H9 (cell line): ENCODE results near the gene PTGFR. TPM values are rescaled to one million over a fixed set of nuclear protein-coding genes. Genes with fewer than 3 reads are reported as not detected.

Source experiments
- DNase-seq: peaks from one replicate; pipeline ENCODE4 v3.0.0-alpha.2; 2017
- H2AFZ ChIP-seq: one replicate; pipeline ENCODE4 v1.6.1; 2013; ENCODE audit warnings: mild to moderate bottlenecking, low read length, control low read depth, moderate library complexity
- H2AK5ac ChIP-seq: 2 replicates; pipeline ENCODE4 v1.6.1; 2013; ENCODE audit warnings: low read length, control low read depth, mixed read lengths; ENCODE audit not compliant: insufficient read length
- H2BK120ac ChIP-seq: one replicate; pipeline ENCODE4 v1.6.1; 2013; ENCODE audit warnings: low read depth, mild to moderate bottlenecking, low read length, control low read depth, inconsistent platforms; ENCODE audit not compliant: poor library complexity, severe bottlenecking
- H2BK12ac ChIP-seq: 2 replicates; pipeline ENCODE4 v1.6.1; 2013; ENCODE audit warnings: low read length, control low read depth, mixed read lengths, low read depth; ENCODE audit not compliant: insufficient read length
- H2BK15ac ChIP-seq: 2 replicates; pipeline ENCODE4 v1.6.1; 2013; ENCODE audit warnings: low read depth, low read length, control low read depth
- H2BK20ac ChIP-seq: one replicate; pipeline ENCODE4 v1.6.1; 2013; ENCODE audit warnings: low read depth, mild to moderate bottlenecking, low read length, control low read depth, inconsistent platforms; ENCODE audit not compliant: poor library complexity, severe bottlenecking
- H2BK5ac ChIP-seq: 2 replicates; pipeline ENCODE4 v1.6.1; 2013; ENCODE audit warnings: low read length, control low read depth, mixed read lengths; ENCODE audit not compliant: insufficient read length
- H3K14ac ChIP-seq: 2 replicates; pipeline ENCODE4 v1.6.1; 2013; ENCODE audit warnings: low read length, control low read depth; ENCODE audit not compliant: insufficient read depth
- H3K18ac ChIP-seq: 2 replicates; pipeline ENCODE4 v1.6.1; 2013; ENCODE audit warnings: low read depth, mild to moderate bottlenecking, mixed read lengths, low read length, control low read depth; ENCODE audit not compliant: insufficient read length
- H3K23ac ChIP-seq: 2 replicates; pipeline ENCODE4 v1.6.1; 2013; ENCODE audit warnings: low read length, control low read depth, mixed read lengths, low read depth; ENCODE audit not compliant: insufficient read length
- H3K23me2 ChIP-seq: 2 replicates; pipeline ENCODE4 v1.6.1; 2013; ENCODE audit warnings: low read depth, mild to moderate bottlenecking, mixed read lengths, low read length, control low read depth; ENCODE audit not compliant: insufficient read length, poor library complexity, severe bottlenecking
- H3K27ac ChIP-seq: 2 replicates; pipeline ENCODE4 v1.5.1; 2013; ENCODE audit warnings: low read length, control low read depth, mixed read lengths, low read depth; ENCODE audit not compliant: insufficient read length
- H3K27me3 ChIP-seq: 2 replicates; pipeline ENCODE4 v1.6.1; 2013; ENCODE audit warnings: low read length, control low read depth, inconsistent platforms; ENCODE audit not compliant: insufficient read depth
- H3K4ac ChIP-seq: 2 replicates; pipeline ENCODE4 v1.6.1; 2013; ENCODE audit warnings: low read depth, mild to moderate bottlenecking, control low read depth, inconsistent platforms, low read length, moderate library complexity
- H3K4me1 ChIP-seq: 2 replicates; pipeline ENCODE4 v1.6.1; 2013; ENCODE audit warnings: low read length, control low read depth, inconsistent platforms; ENCODE audit not compliant: insufficient read depth
- H3K4me2 ChIP-seq: 2 replicates; pipeline ENCODE4 v1.6.1; 2013; ENCODE audit warnings: low read length, control low read depth, mixed read lengths; ENCODE audit not compliant: insufficient read length, insufficient read depth
- H3K56ac ChIP-seq: 2 replicates; pipeline ENCODE4 v1.6.1; 2013; ENCODE audit warnings: low read depth, mild to moderate bottlenecking, mixed read lengths, low read length, control low read depth; ENCODE audit not compliant: insufficient read length
- H3K79me1 ChIP-seq: 2 replicates; pipeline ENCODE4 v1.6.1; 2013; ENCODE audit warnings: low read depth, mild to moderate bottlenecking, moderate library complexity, low read length, control low read depth, inconsistent platforms; ENCODE audit not compliant: insufficient read depth, poor library complexity, severe bottlenecking
- H3K79me2 ChIP-seq: 2 replicates; pipeline ENCODE4 v1.6.1; 2013; ENCODE audit warnings: low read length, control low read depth, inconsistent platforms; ENCODE audit not compliant: insufficient read depth
- H3K9ac ChIP-seq: 2 replicates; pipeline ENCODE4 v1.6.1; 2013; ENCODE audit warnings: low read length, control low read depth, mixed read lengths; ENCODE audit not compliant: insufficient read length; ENCODE audit errors: extremely low read depth
- H3K9me3 ChIP-seq: one replicate; pipeline ENCODE4 v1.6.1; 2013; ENCODE audit warnings: low read depth, low read length, inconsistent platforms; ENCODE audit not compliant: control insufficient read depth
- H3T11ph ChIP-seq: one replicate; pipeline ENCODE4 v1.6.1; 2013; ENCODE audit warnings: mild to moderate bottlenecking, low read length, control low read depth, inconsistent platforms
- H4K20me1 ChIP-seq: one replicate; pipeline ENCODE4 v1.6.1; 2013; ENCODE audit not compliant: control insufficient read depth, insufficient read length, insufficient read depth
- H4K5ac ChIP-seq: 2 replicates; pipeline ENCODE4 v1.6.1; 2013; ENCODE audit warnings: low read depth, mild to moderate bottlenecking, mixed read lengths, low read length, control low read depth; ENCODE audit not compliant: insufficient read length
- H4K8ac ChIP-seq: replicated peaks from 2 replicates; pipeline ENCODE4 v1.6.1; 2013; ENCODE audit warnings: low read length, control low read depth, mixed read lengths, low read depth; ENCODE audit not compliant: insufficient read length
- H4K91ac ChIP-seq: 2 replicates; pipeline ENCODE4 v1.6.1; 2013; ENCODE audit warnings: low read depth, mild to moderate bottlenecking, moderate library complexity, mixed read lengths, low read length, control low read depth; ENCODE audit not compliant: insufficient read length
- H3K27ac Mint-ChIP-seq, 3 experiments: 2 replicates in 2 of 3; 3 replicates in 1 of 3; pipeline ENCODE4 v1.8.0; 2020 to 2021; ENCODE audit warnings: mixed read lengths in 3 of 3, mild to moderate bottlenecking in 1 of 3, moderate library complexity in 1 of 3
- H3K27me3 Mint-ChIP-seq: 2 replicates; pipeline ENCODE4 v1.8.0; 2021; ENCODE audit warnings: low read depth, mild to moderate bottlenecking, moderate library complexity, mixed read lengths
- H3K36me3 Mint-ChIP-seq, 3 experiments: 2 replicates in 2 of 3; 3 replicates in 1 of 3; pipeline ENCODE4 v1.8.0; 2020 to 2021; ENCODE audit warnings: low read depth in 3 of 3, mixed read lengths in 3 of 3; ENCODE audit not compliant: insufficient read depth in 1 of 3
- H3K4me1 Mint-ChIP-seq, 2 experiments: 2 replicates each; pipeline ENCODE4 v1.8.0; 2020; ENCODE audit warnings: mixed read lengths in 2 of 2
- H3K4me3 Mint-ChIP-seq, 2 experiments: 2 replicates in 1 of 2; 3 replicates in 1 of 2; pipeline ENCODE4 v1.8.0; 2020 to 2021; ENCODE audit warnings: mild to moderate bottlenecking in 2 of 2, mixed read lengths in 2 of 2, moderate library complexity in 1 of 2
- H3K9me3 Mint-ChIP-seq, 2 experiments: 2 replicates in 1 of 2; 3 replicates in 1 of 2; pipeline ENCODE4 v1.8.0; 2020; ENCODE audit warnings: mild to moderate bottlenecking in 2 of 2, mixed read lengths in 2 of 2, moderate library complexity in 1 of 2
- WGBS: extraction: QIAGEN DNeasy Blood & Tissue Kit; methylation state at CpG from one replicate; pipeline ENCODE4 v1.1.7; 2013; ENCODE audit warnings: missing lambda C conversion rate, low lambda C conversion rate, mixed read lengths; ENCODE audit not compliant: insufficient read length; ENCODE audit errors: extremely low coverage; 5-methylcytosine and 5-hydroxymethylcytosine counted together
- total RNA-seq: library from RNA; stranded (reverse); gene quantifications from 2 replicates; pipeline ENCODE4 v1.2.1, GENCODE V29; 2021
- TF ChIP-seq, protein P1 (sequence below): fragments of 200-600 bp; sonication (generic); conservative IDR thresholded peaks from 3 replicates; pipeline ENCODE4 v1.8.0; 2021; ENCODE audit warnings: antibody characterized with exemption, mild to moderate bottlenecking

The PTGFR gene
- total RNA-seq, 1 experiment from 2014 or later = not detected

- H3K9me3 ChIP-seq = no peaks in the 10 kb centered on the region
- Mint-ChIP-seq H3K27ac (no peak overlapping the region), H3K27me3 (no peaks in the 10 kb centered on the region; the same call in 1 of the 2 replicates), H3K4me1 (no peaks in the 10 kb centered on the region), H3K9me3 (peaks cover 0 to 2% of the 10 kb centered on the region in 2 experiments; a peak in 2 of 5 replicates), H3K36me3 (no peaks in the 10 kb centered on the region; a peak in 1 of 7 replicates), H3K4me3 (no peak overlapping the region)
- H2BK120ac ChIP-seq = no peak overlapping the region
- no peaks in the 10 kb centered on the region for H3K23me2 ChIP-seq
- no peak overlapping the region for H3K9ac ChIP-seq
- no peak overlapping the region for H2AK5ac ChIP-seq
- H2BK5ac ChIP-seq = no peak overlapping the region
- H3K4ac ChIP-seq = no peak overlapping the region
- H3K4me1 ChIP-seq = no peaks in the 10 kb centered on the region
- H3K18ac ChIP-seq = no peak overlapping the region
- TF ChIP-seq, protein P1, sequence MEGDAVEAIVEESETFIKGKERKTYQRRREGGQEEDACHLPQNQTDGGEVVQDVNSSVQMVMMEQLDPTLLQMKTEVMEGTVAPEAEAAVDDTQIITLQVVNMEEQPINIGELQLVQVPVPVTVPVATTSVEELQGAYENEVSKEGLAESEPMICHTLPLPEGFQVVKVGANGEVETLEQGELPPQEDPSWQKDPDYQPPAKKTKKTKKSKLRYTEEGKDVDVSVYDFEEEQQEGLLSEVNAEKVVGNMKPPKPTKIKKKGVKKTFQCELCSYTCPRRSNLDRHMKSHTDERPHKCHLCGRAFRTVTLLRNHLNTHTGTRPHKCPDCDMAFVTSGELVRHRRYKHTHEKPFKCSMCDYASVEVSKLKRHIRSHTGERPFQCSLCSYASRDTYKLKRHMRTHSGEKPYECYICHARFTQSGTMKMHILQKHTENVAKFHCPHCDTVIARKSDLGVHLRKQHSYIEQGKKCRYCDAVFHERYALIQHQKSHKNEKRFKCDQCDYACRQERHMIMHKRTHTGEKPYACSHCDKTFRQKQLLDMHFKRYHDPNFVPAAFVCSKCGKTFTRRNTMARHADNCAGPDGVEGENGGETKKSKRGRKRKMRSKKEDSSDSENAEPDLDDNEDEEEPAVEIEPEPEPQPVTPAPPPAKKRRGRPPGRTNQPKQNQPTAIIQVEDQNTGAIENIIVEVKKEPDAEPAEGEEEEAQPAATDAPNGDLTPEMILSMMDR = no peak
- H3K79me2 ChIP-seq = no peaks in the 10 kb centered on the region
- H3K4me2 ChIP-seq = no peak overlapping the region
- no peak overlapping the region for H3K14ac ChIP-seq
- H4K91ac ChIP-seq = no peak overlapping the region
- no peaks in the 10 kb centered on the region for H3K27me3 ChIP-seq
- WGBS = no CpG with 5 or more reads among the region's 1 CpG
- H4K20me1 ChIP-seq = no peaks in the 10 kb centered on the region
- H3K27ac ChIP-seq = no peak overlapping the region
- H2BK12ac ChIP-seq = no peak overlapping the region
- no peaks in the 10 kb centered on the region for H3K79me1 ChIP-seq
- no peak overlapping the region for H2BK20ac ChIP-seq
- H3T11ph ChIP-seq = no peak overlapping the region
- no peak overlapping the region for H3K23ac ChIP-seq
- no peak overlapping the region for H2BK15ac ChIP-seq
- DNase-seq = no peak
- no peak overlapping the region for H4K5ac ChIP-seq
- no peak overlapping the region for H4K8ac ChIP-seq
- no peak overlapping the region for H2AFZ ChIP-seq
- no peak overlapping the region for H3K56ac ChIP-seq
Observed at GRCh38 chr1:78468521-78468920, 22.3 kb upstream of the PTGFR start.
